Femur (tissue), 1 donor: ENCODE results near the gene ROR2.

Experiments used
- DNase-seq: peaks from one replicate; pipeline ENCODE4 v3.0.0-alpha.2; 2017

Gene ROR2

DNA sequence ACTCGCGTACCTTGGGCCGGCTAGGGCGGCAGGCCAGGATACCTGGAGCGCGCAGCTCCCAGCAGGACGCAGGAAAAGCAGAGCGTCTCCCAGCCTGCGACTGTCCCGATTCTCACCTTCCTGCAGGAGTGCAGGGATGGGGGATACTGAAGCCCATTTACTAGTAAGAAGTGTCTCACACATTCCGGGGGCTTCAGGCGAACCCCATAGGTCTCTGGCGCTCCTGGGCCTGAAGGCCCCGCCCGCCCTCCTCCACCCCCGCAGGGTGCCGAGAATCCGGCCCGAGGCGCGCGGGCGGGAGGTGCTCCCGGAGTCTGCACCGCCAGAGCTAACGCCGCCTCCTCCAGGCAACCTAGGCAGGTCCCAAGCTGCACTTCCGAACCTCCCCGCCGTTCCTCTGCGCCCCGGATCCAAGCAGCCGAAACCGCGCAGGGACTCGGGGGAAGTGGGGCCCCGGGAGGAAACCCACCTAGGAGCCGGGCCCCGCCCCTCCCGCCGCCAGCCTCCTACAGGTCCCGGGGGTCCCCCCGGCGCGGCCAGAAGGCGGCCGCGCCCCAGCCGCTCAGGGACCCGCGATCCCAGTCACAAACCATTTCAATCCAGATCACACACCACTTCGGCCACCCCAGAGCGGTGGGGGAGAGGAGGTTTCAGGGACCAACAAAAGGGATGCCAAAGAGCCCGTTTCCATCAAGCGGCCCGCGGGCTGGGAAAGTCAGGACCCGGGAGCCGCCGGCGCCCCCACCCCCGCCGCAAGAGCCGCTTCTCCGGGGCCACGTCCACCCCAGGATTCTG lies 1.2 kb downstream of the ROR2 start:
- DNase-seq = peak; percentile 71

- DNase-seq = peak; percentile 44
Measured at GRCh38 chr9:91948101-91948596, 1.9 kb downstream of the ROR2 start.

- no peak for DNase-seq
Measured at GRCh38 chr9:91946653-91947488, 3.2 kb downstream of the ROR2 start.

DNA sequence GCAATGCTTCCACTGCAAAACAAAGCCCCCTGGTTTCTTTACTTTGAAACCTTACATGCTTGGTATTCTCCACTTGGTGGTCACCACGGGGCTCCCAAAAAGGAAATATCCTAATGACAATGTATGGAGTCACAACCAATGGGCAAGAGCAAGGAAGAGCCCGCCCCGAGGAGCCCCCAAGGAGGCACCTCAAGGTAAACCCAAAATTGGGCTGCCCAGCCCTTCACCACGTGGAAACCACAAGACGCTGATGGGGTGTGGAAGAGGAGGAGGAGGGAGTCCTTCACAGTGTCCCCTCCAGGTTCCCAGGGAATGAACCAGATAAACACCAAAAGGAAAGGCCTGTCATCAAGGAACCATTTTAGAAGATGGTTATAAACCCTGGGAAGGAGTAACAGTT lies 3.8 kb downstream of the ROR2 start:
- no peak for DNase-seq

DNA sequence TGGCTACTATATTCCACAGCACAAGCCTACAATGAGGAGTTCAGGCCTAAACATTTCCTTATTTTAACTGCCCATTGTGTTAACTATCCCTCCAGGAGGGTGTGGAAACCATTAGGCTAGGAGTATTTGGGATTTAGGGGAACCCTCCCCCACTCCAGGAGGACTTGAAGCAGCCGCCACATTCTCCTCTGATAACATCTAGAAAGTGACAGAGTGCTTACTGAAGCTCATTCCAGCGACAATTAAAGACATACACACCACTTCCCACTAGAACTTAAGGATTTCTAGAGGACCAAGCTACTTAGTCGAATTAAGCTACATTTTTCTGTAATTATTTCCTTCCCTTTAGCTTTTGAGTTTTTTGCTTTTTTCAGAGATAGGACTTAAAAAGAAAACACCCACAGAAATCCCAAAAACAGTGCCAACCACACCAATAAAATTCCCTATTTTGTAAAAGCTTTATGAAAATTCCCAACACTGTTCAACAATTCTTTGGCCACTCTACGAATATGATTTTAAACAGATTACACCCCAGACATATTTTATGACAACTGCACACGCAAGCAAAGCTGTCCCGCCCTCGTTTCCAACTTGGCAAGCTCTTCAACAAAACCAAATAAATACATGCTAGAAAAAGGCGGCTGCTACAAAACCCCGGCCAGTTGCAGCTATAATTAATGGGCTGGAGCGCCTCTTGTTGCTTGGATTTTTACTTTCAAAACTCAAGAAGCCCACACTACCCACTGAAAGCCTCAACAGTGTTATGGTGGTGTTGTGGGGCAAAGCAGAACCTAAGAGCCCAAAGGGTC lies 4.5 kb downstream of the ROR2 start:
- DNase-seq = peak; percentile 81

- no peak for DNase-seq
Measured at GRCh38 chr9:91944711-91945110, 5.3 kb downstream of the ROR2 start.

GRCh38 chr9:91943478-91944470 lies 6.3 kb downstream of the ROR2 start:
- DNase-seq = no peak

DNA sequence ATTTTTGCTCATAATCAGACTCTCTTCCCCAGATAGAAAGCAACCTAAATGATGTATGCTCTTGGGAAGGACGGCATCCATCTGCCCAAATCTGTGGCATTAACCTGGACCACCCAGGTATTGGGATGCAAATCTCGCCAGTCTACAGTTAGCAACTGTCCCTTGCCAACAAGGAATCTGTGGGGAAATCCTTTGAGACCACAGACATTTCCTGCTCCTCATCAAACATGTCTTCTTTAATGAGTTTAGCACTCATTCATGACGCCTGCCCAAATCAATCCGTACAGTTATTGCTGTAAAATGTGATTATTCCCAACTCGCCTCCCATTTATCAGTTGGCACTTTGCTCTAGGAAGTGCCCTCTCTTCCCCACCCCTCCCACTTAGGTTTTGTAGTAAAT lies 7.8 kb downstream of the ROR2 start:
- DNase-seq = no peak

DNA sequence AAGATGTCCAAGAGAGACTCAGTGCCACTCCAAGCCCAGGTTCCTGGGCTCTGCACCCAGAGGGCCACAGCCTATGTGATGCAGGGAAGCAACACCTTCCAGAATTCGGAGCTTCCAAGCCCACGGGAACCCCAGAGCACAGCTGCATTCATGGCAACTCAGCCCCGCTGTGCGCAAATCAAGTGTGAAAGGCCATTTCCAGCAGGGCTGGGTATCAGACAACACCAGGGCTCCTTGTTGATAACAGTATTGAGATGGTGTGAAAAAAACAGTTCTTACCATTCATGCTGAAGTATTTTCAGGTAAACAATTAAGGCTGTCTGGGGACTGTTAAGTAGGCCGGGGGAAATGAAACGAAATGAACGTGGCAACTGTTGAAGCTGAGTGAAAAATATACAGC lies 10.1 kb downstream of the ROR2 start:
- DNase-seq = no peak

- no peak for DNase-seq
Measured at GRCh38 chr9:91937727-91938126, 12.3 kb downstream of the ROR2 start.

- no peak for DNase-seq
Measured at GRCh38 chr9:91937056-91937455, 13.0 kb downstream of the ROR2 start.

- no peak for DNase-seq
Measured at GRCh38 chr9:91935805-91936514, 14.1 kb downstream of the ROR2 start.

DNA sequence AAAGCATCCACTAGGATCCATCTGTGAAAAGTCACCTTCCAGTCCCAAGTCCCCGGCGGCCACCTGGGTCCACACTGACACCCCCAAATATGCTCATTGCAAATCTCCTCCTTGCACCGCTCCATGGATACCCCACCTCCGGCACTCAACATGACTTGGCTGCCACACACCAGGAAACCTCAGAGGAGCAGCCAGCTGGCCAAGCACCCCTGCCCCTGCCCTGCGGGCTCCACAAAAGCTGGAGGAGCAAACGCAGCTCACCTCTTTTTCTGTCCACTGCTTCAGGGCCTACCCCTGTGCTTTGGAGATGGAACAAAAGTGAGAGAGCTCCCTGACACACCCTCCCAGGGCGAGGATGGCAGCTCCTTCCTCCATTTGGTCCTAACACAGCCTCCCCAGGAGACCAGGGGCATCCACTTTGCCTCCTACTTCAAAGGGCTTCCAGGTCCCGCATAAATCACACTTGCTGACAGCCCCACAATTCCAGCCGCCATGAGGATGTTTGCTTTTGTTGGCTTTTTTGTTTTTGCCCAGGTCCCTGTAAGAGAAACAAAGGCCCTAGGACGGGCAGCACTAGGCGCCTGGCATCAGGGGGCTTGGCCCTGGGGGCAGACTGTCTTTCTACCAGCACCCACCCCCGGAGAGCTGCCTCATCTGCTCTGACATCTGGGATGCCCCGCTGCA lies 14.8 kb downstream of the ROR2 start:
- DNase-seq = no peak

GRCh38 chr9:91934654-91935053 lies 15.4 kb downstream of the ROR2 start:
- no peak for DNase-seq

DNA sequence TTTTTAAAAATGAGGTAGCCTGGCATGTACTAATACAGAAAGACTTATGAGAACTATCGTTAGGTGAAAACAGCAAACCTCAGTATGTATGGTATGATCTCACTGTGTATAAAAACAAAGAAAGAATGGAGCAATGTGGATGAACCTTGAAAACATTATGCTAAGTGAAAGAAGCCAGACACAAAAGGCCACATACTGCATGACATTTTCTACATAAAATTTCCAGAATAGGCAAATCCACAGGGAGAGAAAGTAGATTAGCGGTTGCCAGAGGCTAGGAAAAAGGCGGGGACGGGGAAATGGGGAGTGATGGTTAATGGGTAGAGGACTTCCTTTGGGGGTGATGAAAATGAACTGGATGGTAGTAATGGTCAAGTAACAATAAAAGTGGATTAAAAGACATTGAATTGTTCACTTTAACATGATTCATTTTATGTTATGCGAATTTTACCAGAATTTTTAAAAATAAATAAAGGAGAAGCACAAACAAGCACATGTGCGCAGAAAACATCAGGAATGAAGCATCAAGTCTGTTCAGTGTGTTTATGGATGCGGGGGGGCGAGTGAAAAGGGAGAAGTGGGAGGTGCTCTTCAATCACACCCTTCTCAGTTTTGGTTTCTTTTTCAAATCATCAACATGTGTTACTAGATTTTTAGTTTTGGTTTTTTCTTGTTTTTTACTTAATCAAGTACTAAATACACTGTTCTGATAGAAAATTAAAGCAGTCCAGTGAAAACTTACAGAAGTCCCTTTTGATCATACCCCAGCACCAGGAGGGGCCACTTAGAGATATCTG lies 16.3 kb downstream of the ROR2 start:
- DNase-seq = no peak

GRCh38 chr9:91930475-91930874 lies 19.6 kb downstream of the ROR2 start:
- no peak for DNase-seq

DNA sequence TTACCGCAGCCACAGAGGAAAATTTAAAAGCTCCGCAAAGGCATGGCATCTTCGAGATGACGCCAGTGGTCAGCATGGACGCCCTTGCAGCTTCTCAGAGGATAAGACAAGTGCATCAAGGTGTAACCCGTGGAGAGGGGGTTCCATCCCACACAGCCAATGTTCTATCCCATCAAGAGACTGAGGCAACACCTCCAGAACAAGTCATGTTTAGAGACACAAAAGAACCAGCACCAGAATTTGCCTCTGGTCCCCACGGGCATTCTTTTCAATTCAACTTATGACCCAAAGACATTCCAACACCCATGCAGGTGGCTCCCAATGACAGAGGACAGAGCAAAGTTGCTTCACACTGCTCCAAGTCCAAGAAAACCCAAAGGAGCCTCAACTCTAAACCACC lies 20.7 kb downstream of the ROR2 start:
- DNase-seq = no peak

- no peak for DNase-seq
Measured at GRCh38 chr9:91927922-91928510, 22.0 kb downstream of the ROR2 start.

DNA sequence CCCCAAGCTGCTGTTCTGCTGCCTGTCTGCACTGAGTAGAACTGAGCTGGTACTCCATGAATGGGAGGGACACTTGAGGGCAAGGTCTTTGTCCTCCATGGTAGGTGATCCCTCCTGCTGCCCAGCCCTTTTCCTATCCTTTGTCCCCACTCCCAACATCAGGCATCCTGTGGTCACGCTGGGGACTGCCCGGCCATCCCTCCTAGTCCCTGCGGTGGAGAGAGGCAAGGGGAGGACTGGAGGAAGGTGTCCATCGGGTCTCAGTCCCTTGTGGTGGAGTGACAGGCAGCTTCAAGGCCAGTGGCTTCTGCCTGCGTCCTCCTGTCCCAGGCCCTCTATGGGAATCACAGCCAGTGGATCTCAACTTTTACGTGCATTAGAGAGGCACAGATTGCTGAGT lies 25.9 kb downstream of the ROR2 start:
- no peak for DNase-seq
